GM10248 (cell line): ENCODE results near the gene ZNF335.

Experiments
- CTCF ChIA-PET: fragments of 300-600 bp; sonication (Branson Sonifier 250); formaldehyde crosslinking; extraction: SDS; loops from one replicate; lab custom pipeline; 2021; ENCODE audit warnings: antibody characterized with exemption; lab: Yijun Ruan, JAX
- POLR2A ChIA-PET: fragments of 350-650 bp; sonication (Branson Sonifier 250); formaldehyde crosslinking; extraction: SDS; loops from one replicate; lab custom pipeline; 2020; ENCODE audit warnings: antibody characterized with exemption; lab: Yijun Ruan, JAX
- DNase-seq: peaks from one replicate; pipeline ENCODE4 v3.0.0; 2012; ENCODE audit errors: extremely low spot score
- TF ChIP-seq, protein P1 (sequence below): IDR thresholded peaks from 2 replicates; pipeline ENCODE4 v1.5.1; 2012; ENCODE audit warnings: mild to moderate bottlenecking, low read depth; ENCODE audit errors: extremely low read depth, missing control alignments, control extremely low read depth

Gene ZNF335

DNA sequence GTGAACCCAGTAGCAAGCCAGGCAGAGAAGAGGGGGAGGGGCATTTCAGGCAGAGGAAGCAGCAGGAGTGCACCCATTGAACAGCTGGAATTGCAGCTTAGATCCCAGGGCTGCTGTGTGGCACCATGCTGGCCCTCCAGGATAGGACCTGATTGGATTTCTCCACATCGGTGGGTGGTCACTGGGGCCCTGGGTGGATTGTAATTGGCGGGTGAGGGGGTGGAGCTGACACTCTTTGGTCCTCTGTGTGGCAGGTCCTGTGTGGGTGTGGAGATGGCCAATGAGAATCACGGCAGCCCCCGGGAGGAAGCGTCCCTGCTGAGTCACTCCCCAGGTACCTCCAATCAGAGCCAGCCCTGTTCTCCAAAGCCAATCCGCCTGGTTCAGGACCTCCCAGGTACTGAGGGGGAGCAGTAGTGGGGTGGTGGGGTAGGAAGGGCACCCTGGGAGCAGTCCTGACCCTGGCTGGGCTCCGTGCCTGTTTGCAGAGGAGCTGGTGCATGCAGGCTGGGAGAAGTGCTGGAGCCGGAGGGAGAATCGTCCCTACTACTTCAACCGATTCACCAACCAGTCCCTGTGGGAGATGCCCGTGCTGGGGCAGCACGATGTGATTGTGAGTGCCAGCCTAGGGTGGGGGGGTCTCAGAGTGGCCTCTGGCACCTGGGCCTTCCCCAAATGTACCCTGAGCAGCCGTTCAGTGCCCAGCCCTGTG lies 33.1 kb downstream of the ZNF335 start:
- TF ChIP-seq, protein P1, sequence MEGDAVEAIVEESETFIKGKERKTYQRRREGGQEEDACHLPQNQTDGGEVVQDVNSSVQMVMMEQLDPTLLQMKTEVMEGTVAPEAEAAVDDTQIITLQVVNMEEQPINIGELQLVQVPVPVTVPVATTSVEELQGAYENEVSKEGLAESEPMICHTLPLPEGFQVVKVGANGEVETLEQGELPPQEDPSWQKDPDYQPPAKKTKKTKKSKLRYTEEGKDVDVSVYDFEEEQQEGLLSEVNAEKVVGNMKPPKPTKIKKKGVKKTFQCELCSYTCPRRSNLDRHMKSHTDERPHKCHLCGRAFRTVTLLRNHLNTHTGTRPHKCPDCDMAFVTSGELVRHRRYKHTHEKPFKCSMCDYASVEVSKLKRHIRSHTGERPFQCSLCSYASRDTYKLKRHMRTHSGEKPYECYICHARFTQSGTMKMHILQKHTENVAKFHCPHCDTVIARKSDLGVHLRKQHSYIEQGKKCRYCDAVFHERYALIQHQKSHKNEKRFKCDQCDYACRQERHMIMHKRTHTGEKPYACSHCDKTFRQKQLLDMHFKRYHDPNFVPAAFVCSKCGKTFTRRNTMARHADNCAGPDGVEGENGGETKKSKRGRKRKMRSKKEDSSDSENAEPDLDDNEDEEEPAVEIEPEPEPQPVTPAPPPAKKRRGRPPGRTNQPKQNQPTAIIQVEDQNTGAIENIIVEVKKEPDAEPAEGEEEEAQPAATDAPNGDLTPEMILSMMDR, result no peak
- POLR2A ChIA-PET, result no interaction called here
- DNase-seq, result no peak
- CTCF ChIA-PET, result interaction anchor here (1.5 to 5.3 kb wide), 3 partner anchors 20 to 31 kb away, joined by 5 to 43 read pairs (median 8); no protein-coding TSS in a partner anchor

DNA sequence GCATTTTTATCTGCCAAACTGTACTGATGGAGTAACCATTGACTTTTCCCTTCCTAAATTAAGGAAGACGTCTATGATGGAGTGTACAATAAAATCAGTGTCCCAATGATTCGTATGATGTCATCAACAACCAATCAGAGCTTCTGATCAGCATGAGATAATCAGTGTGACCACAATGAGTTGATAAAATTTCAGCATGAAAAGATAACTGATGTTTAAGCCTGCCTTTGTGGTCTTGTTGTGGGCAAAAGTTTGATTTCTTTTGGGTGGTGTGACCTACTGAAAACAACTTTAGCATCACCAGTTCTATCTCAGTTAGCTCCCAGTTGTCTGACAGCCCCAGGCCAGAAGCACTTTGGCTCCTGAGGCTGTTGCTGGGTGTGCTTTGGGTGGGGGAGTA lies 34.2 kb downstream of the ZNF335 start:
- POLR2A ChIA-PET, result interaction anchor here (0.7 kb wide), 1 partner anchor 20 kb away, joined by 3 read pairs; no protein-coding TSS in a partner anchor
- no peak for DNase-seq
- CTCF ChIA-PET, result interaction anchor here (1.5 to 5.3 kb wide), 5 partner anchors 17 to 48 kb away, joined by 3 to 43 read pairs (median 7); no protein-coding TSS in a partner anchor

DNA sequence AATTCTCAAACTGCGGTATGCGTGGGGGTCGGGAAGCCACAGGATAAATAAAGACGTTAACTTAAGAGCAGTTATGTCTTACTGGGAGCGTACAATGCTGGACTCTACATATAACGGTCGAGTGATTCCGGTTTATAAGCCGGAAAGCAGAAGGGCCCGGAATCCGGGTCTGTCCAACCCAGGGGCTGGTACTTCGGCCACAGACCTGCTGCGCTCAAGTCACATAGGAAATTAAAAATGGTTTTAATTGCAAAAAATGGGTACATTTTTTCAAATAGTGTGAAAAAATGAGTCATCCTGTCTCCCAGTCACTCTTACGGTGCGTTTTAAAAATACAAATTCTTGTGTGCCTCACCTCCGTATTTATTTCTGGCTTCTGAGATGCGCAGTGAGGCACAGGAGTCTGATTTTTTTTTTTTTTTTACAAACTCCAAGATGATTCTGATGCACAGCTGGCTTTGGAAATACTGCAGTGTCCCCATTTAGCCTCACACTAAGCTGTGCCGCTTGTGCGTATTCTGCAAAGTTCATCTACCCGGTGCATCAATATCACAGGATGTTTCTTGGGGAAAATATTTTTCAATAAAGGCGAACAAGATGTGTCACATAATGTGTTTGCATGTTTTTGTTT lies 36.5 kb downstream of the ZNF335 start:
- POLR2A ChIA-PET, result interaction anchor here (0.6 to 2.6 kb wide), 19 partner anchors 8 to 482 kb away, joined by 3 to 14 read pairs (median 5); partner anchors contain the start of gene ZNF335
- TF ChIP-seq, protein P1, result no peak
- CTCF ChIA-PET, result interaction anchor here (1.3 to 5.3 kb wide), 3 partner anchors 14 to 78 kb away, joined by 4 to 43 read pairs (median 5); no protein-coding TSS in a partner anchor
- no peak for DNase-seq

More for the DNA sequence above, 34.2 kb downstream of the ZNF335 start:
- TF ChIP-seq, protein P1, result no peak

DNA sequence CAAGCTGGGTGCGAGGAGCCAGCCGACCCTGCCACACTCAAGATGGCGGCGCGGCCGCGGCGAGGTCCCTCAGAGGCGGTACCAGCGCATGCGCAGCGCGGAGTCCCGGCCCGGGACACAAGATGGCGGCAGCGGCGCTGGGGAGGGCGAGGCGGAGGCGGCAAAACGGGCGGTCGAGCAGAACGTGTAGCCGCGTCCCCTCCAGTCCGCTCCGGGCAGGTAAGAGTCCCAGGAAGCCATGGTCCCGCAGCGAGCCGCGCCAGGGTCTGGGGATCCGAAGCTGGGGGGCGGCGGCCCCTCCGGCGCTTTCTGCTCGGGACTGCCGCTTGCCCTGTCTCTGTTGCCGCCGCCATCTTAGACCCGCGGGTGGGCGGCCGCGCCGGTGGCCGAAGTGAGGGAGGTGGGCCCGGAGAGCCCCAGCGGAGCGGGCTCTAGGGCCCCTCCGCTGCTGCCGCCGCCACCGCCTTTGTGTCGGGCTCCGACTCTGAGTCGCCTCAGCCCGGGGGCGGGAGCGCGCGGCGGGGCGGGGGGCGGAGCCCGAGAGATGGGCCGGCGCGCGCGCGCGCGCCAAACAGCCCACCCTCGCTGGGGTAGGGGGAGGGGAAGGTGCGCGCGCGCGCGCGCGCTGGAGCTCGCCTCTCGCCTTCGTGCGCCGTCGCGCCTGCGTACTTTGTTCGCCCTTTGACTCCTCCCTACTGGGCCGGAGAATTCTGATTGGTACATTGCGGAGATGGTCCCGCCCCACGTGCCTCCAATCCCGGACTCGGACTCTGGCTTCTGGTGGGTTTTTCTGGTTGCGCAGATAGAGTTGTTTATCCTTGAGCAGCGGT lies 37.2 kb downstream of the ZNF335 start, which contains the start of gene PCIF1:
TSS of gene PCIF1 (plus strand) at position 98 of the 830 bp plus-strand sequence. CDS start 4,317 bp downstream, outside the sequence.
- ChIA-PET POLR2A (interaction anchor here (0.6 to 2.6 kb wide), 21 partner anchors 8 to 481 kb away, joined by 3 to 14 read pairs (median 5); partner anchors contain the start of genes CTSA, NEURL2 and ZNF335), CTCF (interaction anchor here (0.8 to 5.3 kb wide), 11 partner anchors 10 to 164 kb away, joined by 3 to 43 read pairs (median 5); partner anchors contain the start of gene ZNF335)
- TF ChIP-seq, protein P1, result no peak
- peak; percentile 99 for DNase-seq

DNA sequence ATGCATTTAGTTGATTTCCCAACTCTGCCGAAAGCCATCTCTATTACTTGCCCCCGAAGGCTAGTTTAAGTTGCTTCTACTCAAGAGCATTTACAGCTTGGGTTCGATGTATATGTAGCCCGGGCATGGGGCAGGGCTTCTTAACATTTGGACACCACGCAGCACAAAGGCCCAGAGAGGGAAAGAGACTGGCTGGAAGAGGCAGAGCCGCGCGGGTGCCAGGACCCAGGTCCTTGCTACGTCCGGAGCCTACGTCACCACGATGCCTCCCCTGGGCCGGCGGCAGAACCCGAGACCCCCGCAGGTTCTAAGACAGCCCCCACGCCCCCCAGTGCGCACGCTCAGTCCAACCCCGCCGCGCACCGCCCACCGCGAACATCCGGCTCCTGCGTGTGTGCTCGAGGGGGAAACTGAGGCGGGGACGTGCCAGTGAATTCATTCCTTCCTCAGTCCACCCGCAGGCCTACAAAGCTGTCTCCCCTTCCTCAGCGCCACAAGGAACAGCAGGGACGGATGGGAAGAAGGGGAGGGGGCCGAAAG lies 37.9 kb downstream of the ZNF335 start:
- TF ChIP-seq, protein P1, result no peak
- DNase-seq, result peak; percentile 65
- POLR2A ChIA-PET, result interaction anchor here (0.9 to 2.6 kb wide), 7 partner anchors 9 to 53 kb away, joined by 3 to 14 read pairs (median 4); partner anchors contain the start of genes CTSA, NEURL2 and ZNF335
- CTCF ChIA-PET, result interaction anchor here (0.7 to 2.5 kb wide), 14 partner anchors 10 to 163 kb away, joined by 3 to 18 read pairs (median 4); partner anchors contain the start of gene ZNF335
